Endothelial cell of umbilical vein (primary cell): Measurements from ENCODE around the gene SLC12A8. TPM values are rescaled to one million over a fixed set of nuclear protein-coding genes. Genes with fewer than 3 reads are reported as not detected.

Experiments used
- BruUV-seq: library from RNA; stranded (reverse); fragments of 400-500 nt; replicated peaks from 2 replicates; lab custom pipeline; 2021; lab: Mats Ljungman, UMichigan
- CTCF ChIA-PET: fragments of 300-600, 350-600 bp; sonication (Branson Sonifier 250); formaldehyde crosslinking; loops from one replicate; lab custom pipeline; 2021; ENCODE audit warnings: antibody characterized with exemption, inconsistent platforms; lab: Charles Lee
- POLR2A ChIA-PET: fragments of 300-600, 350-600 bp; sonication (Branson Sonifier 250); formaldehyde crosslinking; loops from one replicate; lab custom pipeline; 2021; ENCODE audit warnings: antibody characterized with exemption, inconsistent platforms; lab: Charles Lee
- DNase-seq: peaks from one replicate; pipeline ENCODE4 v3.0.0-alpha.2; 2011; ENCODE audit warnings: low read depth, low spot score
- FAIRE-seq: peaks from 2 replicates; lab custom pipeline; 2011; peaks lifted over from hg19 to GRCh38; lab: Jason Lieb, UNC
- H2AFZ ChIP-seq: 2 replicates; pipeline ENCODE4 v1.6.0; 2012; ENCODE audit warnings: low read depth, low read length, control low read depth, inconsistent platforms
- H3K27ac ChIP-seq: 2 replicates; pipeline ENCODE4 v1.5.1; 2011; ENCODE audit warnings: low read depth, mild to moderate bottlenecking, control low read depth, low read length, moderate library complexity; ENCODE audit not compliant: insufficient read depth
- H3K27me3 ChIP-seq, 2 experiments: 2 replicates each; pipeline versions ENCODE4 v1.6.0 to v1.6.1; 2011; ENCODE audit warnings: low read length in 2 of 2, mixed read lengths in 1 of 2; ENCODE audit not compliant: control insufficient read depth in 2 of 2, insufficient read depth in 2 of 2
- H3K36me3 ChIP-seq, 2 experiments: 2 replicates in 1 of 2; 3 replicates in 1 of 2; pipeline ENCODE4 v1.5.1; 2011; ENCODE audit warnings: low read length in 2 of 2, mild to moderate bottlenecking in 1 of 2, moderate library complexity in 1 of 2; ENCODE audit not compliant: control insufficient read depth in 2 of 2, insufficient read depth in 2 of 2; ENCODE audit errors: extremely low read depth in 1 of 2
- H3K4me1 ChIP-seq: 3 replicates; pipeline ENCODE4 v1.5.1; 2011; ENCODE audit warnings: mild to moderate bottlenecking, low read length; ENCODE audit not compliant: control insufficient read depth, insufficient read depth; ENCODE audit errors: extremely low read depth
- H3K4me2 ChIP-seq: 2 replicates; pipeline ENCODE4 v1.6.1; 2011; ENCODE audit warnings: low read length, control low read depth, mixed read lengths; ENCODE audit not compliant: insufficient read depth
- H3K4me3 ChIP-seq, 3 experiments: fragments of 200-600 bp in 1 of 3; sonication (generic), shearing (Covaris generic) in 1 of 3; replicated peaks in 1 of 3; 2 replicates each; pipeline ENCODE4 v1.5.1; 2011 to 2016; ENCODE audit warnings: control low read depth in 3 of 3, low read length in 3 of 3, mild to moderate bottlenecking in 2 of 3, inconsistent platforms in 1 of 3, low read depth in 1 of 3, moderate library complexity in 1 of 3; ENCODE audit not compliant: insufficient read depth in 1 of 3
- H3K79me2 ChIP-seq: 2 replicates; pipeline ENCODE4 v1.6.0; 2012; ENCODE audit warnings: low read length, inconsistent platforms; ENCODE audit not compliant: control insufficient read depth, insufficient read depth
- H3K9ac ChIP-seq: replicated peaks from 2 replicates; pipeline ENCODE3; 2011; ENCODE audit warnings: low read length, control low read depth; ENCODE audit not compliant: insufficient read depth; ENCODE audit errors: extremely low read depth
- H3K9me1 ChIP-seq: replicated peaks from 3 replicates; pipeline ENCODE4 v1.6.0; 2011; ENCODE audit warnings: mild to moderate bottlenecking, low read length; ENCODE audit not compliant: control insufficient read depth, insufficient read depth; ENCODE audit errors: extremely low read depth
- H3K9me3 ChIP-seq: replicated peaks from 2 replicates; pipeline ENCODE4 v1.5.1; 2012; ENCODE audit warnings: low read length, inconsistent platforms; ENCODE audit not compliant: control insufficient read depth, insufficient read depth
- H4K20me1 ChIP-seq: replicated peaks from 2 replicates; pipeline ENCODE3; 2011; ENCODE audit warnings: mild to moderate bottlenecking, low read length; ENCODE audit not compliant: control insufficient read depth, insufficient read depth; ENCODE audit errors: extremely low read depth
- EZH2 ChIP-seq: IDR thresholded peaks from 2 replicates; pipeline ENCODE4 v1.6.1; 2012; ENCODE audit warnings: borderline replicate concordance, low read depth, mild to moderate bottlenecking, moderate library complexity, low read length, inconsistent platforms; ENCODE audit not compliant: severe bottlenecking
- FOS ChIP-seq: IDR thresholded peaks from 2 replicates; pipeline ENCODE4 v1.6.1; 2011; ENCODE audit warnings: mild to moderate bottlenecking, low read length, moderate library complexity, borderline replicate concordance; ENCODE audit not compliant: insufficient read depth
- GATA2 ChIP-seq: IDR thresholded peaks from 2 replicates; pipeline ENCODE4 v1.7.0; 2011; ENCODE audit warnings: low read depth, mild to moderate bottlenecking, moderate library complexity, mixed read lengths, low read length; ENCODE audit not compliant: insufficient read length, insufficient read depth
- POLR2A ChIP-seq: IDR thresholded peaks from 2 replicates; pipeline ENCODE4 v1.6.1; 2012; ENCODE audit warnings: low read depth, mild to moderate bottlenecking, control low read depth, low read length
- POLR2AphosphoS5 ChIP-seq: IDR thresholded peaks from 2 replicates; pipeline ENCODE4 v1.6.1; 2012; ENCODE audit warnings: low read depth, mild to moderate bottlenecking, control low read depth, low read length, moderate library complexity; ENCODE audit not compliant: insufficient read depth
- dilution Hi-C: fragments of 300-500 bp; cut with MboI; formaldehyde crosslinking; loops from one replicate; pipeline ENCODE4 v1.15.0; 2019; ENCODE audit warnings: low sequenced_read_pairs; ENCODE audit not compliant: extremely low pct_ligation_motif_present
- intact Hi-C: fragments of 100-400 bp; cut with micrococcal nuclease; formaldehyde crosslinking; loops from one replicate; pipeline ENCODE4 v1.10.0; 2022
- polyA plus RNA-seq, 4 experiments: library from polyadenylated mRNA; depleted of rRNA in 3 of 4; stranded (reverse) in 3 of 4; unstranded in 1 of 4; fragments of >200 nt; gene quantifications; 2 replicates each; pipeline versions ENCODE4 v1.2.1 to v1.2.3, GENCODE V29; 2011 to 2012; ENCODE audit warnings: missing spikeins in 1 of 4
- total RNA-seq: library from RNA; stranded (reverse); gene quantifications from 2 replicates; pipeline ENCODE4 v1.2.3, GENCODE V29; 2021
- TF ChIP-seq, protein P1 (sequence below), 2 donors: IDR thresholded peaks; 1 replicate in 1 of 2; 2 replicates in 1 of 2; pipeline ENCODE4 v1.5.1; 2011; ENCODE audit warnings: low read length in 2 of 2, mild to moderate bottlenecking in 2 of 2, moderate library complexity in 2 of 2, control low read depth in 1 of 2, inconsistent platforms in 1 of 2, low read depth in 1 of 2; ENCODE audit not compliant: insufficient read depth in 1 of 2; ENCODE audit errors: extremely low read depth in 1 of 2

Gene SLC12A8
- total and polyA plus RNA-seq, 2 donors (not counting 3 experiments of a cell fraction or from before 2014, with no cell fraction given), result 0.86 to 0.90 TPM

DNA sequence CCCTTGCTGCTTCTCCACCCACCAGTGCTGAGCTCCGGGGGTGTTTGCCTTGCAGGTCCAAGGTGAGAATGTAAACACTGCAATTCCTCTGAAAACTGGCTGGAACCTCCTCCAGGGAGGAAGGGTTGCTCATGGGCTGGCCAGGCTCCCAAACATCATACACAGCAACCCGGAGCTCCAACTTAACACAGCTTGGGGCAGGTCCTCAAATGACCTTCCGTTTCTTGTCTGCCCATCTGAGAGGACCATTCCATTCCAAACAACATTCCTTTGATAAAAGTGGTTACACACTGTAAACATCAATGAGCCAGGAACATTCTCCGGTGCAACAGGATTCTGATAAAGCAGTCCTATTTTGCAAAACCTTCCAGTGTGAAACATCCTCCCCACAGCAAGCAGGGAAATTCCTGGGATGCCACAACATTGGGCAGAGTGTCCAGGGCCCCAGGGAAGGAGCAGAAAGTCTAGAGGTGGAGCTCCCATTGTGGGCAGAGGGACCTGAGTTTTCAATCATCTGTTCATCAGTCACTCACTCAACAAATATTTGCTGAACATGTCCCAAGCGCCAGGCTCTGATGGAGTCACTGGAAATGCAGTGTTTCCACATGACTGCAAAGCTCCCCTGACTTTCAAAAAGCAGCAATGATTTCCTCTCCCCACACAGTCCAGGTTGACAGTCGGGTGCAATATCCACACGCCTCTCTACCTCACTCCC, 149.5 kb downstream of the SLC12A8 start:
- peaks cover 20% of the 10 kb centered on the region for H3K4me1 ChIP-seq
- peak; percentile 98 for FAIRE-seq
- peak overlapping the region; percentile 36 for H2AFZ ChIP-seq
- dilution Hi-C loops, result no loop called here
- no peaks in the 10 kb centered on the region for H3K79me2 ChIP-seq
- H4K20me1 ChIP-seq, result no peaks in the 10 kb centered on the region
- BruUV-seq, result no TSS peak
- CTCF ChIA-PET, result interaction anchor here (0.7 to 2.7 kb wide), 5 partner anchors 10 to 99 kb away, joined by 3 to 18 read pairs (median 3); no protein-coding TSS in a partner anchor
- intact Hi-C loops, result loop anchor here (1.0 to 5.0 kb wide), 3 partner anchors 9 to 79 kb away; no protein-coding TSS in a partner anchor
- H3K9ac ChIP-seq, result peak overlapping the region; percentile 10
- H3K36me3 ChIP-seq, result no peaks in the 10 kb centered on the region
- POLR2A ChIA-PET, result interaction anchor here (1.6 kb wide), 1 partner anchor 11 kb away, joined by 4 read pairs; no protein-coding TSS in a partner anchor
- DNase-seq, result peak; percentile 71
- H3K9me1 ChIP-seq, result no peaks in the 10 kb centered on the region
- peak overlapping the region; percentile 28 for H3K4me2 ChIP-seq
- H3K4me3 ChIP-seq, result no peak overlapping the region
- no peaks in the 10 kb centered on the region for H3K27me3 ChIP-seq
- TF ChIP-seq POLR2A (peak; percentile 51), GATA2 (peak; percentile 86), FOS (peak; percentile 36), POLR2AphosphoS5 (peak; percentile 74), EZH2 (no peak)
- TF ChIP-seq, protein P1, sequence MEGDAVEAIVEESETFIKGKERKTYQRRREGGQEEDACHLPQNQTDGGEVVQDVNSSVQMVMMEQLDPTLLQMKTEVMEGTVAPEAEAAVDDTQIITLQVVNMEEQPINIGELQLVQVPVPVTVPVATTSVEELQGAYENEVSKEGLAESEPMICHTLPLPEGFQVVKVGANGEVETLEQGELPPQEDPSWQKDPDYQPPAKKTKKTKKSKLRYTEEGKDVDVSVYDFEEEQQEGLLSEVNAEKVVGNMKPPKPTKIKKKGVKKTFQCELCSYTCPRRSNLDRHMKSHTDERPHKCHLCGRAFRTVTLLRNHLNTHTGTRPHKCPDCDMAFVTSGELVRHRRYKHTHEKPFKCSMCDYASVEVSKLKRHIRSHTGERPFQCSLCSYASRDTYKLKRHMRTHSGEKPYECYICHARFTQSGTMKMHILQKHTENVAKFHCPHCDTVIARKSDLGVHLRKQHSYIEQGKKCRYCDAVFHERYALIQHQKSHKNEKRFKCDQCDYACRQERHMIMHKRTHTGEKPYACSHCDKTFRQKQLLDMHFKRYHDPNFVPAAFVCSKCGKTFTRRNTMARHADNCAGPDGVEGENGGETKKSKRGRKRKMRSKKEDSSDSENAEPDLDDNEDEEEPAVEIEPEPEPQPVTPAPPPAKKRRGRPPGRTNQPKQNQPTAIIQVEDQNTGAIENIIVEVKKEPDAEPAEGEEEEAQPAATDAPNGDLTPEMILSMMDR (IDR thresholded peaks at IDR 0.05; ENCODE audit: extremely low read depth in 1 of 2, insufficient read depth in 1 of 2, low read depth in 1 of 2, low read length in 2 of 2), result no peak
- H3K9me3 ChIP-seq, result no peaks in the 10 kb centered on the region
- H3K27ac ChIP-seq, result peak overlapping the region; percentile 25
